MM.1S (cell line): ENCODE measurements around the gene ANKLE2.

ENCODE experiments used
- CTCF ChIP-seq: fragments of 300-600 bp; sonication (generic); IDR thresholded peaks from 2 replicates; pipeline ENCODE4 v1.5.1; 2016; ENCODE audit warnings: antibody characterized with exemption, low read length, mixed read lengths
- EZH2 ChIP-seq: fragments of 300-600 bp; sonication (generic); optimal IDR thresholded peaks from 2 replicates; pipeline ENCODE3; 2017; ENCODE audit warnings: low read depth, mild to moderate bottlenecking, antibody characterized with exemption, low read length, mixed read lengths
- EZH2phosphoT487 ChIP-seq: fragments of 300-600 bp; sonication (generic); IDR thresholded peaks from 2 replicates; pipeline ENCODE4 v1.6.1; 2018; ENCODE audit warnings: antibody characterized with exemption, low read length

- TF ChIP-seq CTCF (no peak), EZH2 (no peak), EZH2phosphoT487 (no peak)
These were observed 53.5 kb downstream of the ANKLE2 start for GRCh38 chr12:132708150-132708549.
